Measurements from ENCODE around the gene LKAAEAR1. TPM values are rescaled to one million over a fixed set of nuclear protein-coding genes. Genes with fewer than 3 reads are reported as not detected.

LKAAEAR1 gene
- total and polyA plus RNA-seq, 2 of the 13 experiments (the other 11 are each of a cell fraction or from before 2014, with no cell fraction given) = not detected

GRCh38 chr20:64052987-64053840 is 31.0 kb downstream of the LKAAEAR1 start (continued):
- TF ChIP-seq NR2F6 (IDR thresholded peaks at IDR 0.05) (no peak), NR2F6 (CRISPR knock-in tag; IDR thresholded peaks at IDR 0.05) (peak; percentile 77), KIAA2018 (CRISPR knock-in tag; IDR thresholded peaks at IDR 0.05; ENCODE audit: borderline replicate concordance) (no peak), NFIC (IDR thresholded peaks at IDR 0.05; ENCODE audit: low read length) (no peak), POLR2A (IDR thresholded peaks at IDR 0.05; ENCODE audit: insufficient read depth in 1 of 2, low read depth in 2 of 2, low read length in 2 of 2) (no peak; a peak in 1 of 4 replicates), PHF21A (CRISPR knock-in tag; IDR thresholded peaks at IDR 0.05) (no peak; the same call in 1 of the 2 replicates), ZNF235 (CRISPR knock-in tag; IDR thresholded peaks at IDR 0.05; ENCODE audit: borderline replicate concordance) (0 out of 2 replicates have a peak, but pooled peaks have one; percentile 75), ZFAT (CRISPR knock-in tag; conservative IDR thresholded peaks at IDR 0.05) (no peak), ADNP (CRISPR knock-in tag; IDR thresholded peaks at IDR 0.05) (no peak), DZIP1 (CRISPR knock-in tag; IDR thresholded peaks at IDR 0.05) (no peak), FOXC1 (CRISPR knock-in tag; IDR thresholded peaks at IDR 0.05; ENCODE audit: borderline replicate concordance) (no peak), HOXA9 (CRISPR knock-in tag; IDR thresholded peaks at IDR 0.05; ENCODE audit: borderline replicate concordance) (peak; percentile 90), RCOR2 (CRISPR knock-in tag; IDR thresholded peaks at IDR 0.05) (no peak), FOXP4 (CRISPR knock-in tag; IDR thresholded peaks at IDR 0.05) (peak; percentile 13; the same call in 1 of the 2 replicates)

Data from HepG2 (cell line).